Measurements from ENCODE around the gene TFPT.

The TFPT gene, protein sequence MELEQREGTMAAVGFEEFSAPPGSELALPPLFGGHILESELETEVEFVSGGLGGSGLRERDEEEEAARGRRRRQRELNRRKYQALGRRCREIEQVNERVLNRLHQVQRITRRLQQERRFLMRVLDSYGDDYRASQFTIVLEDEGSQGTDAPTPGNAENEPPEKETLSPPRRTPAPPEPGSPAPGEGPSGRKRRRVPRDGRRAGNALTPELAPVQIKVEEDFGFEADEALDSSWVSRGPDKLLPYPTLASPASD

GRCh38 chr19:54115109-54116063 is at the start of gene TFPT, which contains the start of gene PRPF31:
TFPT (minus strand) TSS chr19:54115657; CDS start chr19:54115269, 388 bp downstream.
PRPF31 (plus strand) TSS chr19:54115754; CDS start chr19:54118279, 2,525 bp downstream.
- DNase-seq, result peak; percentile 99

GRCh38 chr19:54165222-54165621 is 49.8 kb upstream of the TFPT start:
- no peak for DNase-seq

DNA sequence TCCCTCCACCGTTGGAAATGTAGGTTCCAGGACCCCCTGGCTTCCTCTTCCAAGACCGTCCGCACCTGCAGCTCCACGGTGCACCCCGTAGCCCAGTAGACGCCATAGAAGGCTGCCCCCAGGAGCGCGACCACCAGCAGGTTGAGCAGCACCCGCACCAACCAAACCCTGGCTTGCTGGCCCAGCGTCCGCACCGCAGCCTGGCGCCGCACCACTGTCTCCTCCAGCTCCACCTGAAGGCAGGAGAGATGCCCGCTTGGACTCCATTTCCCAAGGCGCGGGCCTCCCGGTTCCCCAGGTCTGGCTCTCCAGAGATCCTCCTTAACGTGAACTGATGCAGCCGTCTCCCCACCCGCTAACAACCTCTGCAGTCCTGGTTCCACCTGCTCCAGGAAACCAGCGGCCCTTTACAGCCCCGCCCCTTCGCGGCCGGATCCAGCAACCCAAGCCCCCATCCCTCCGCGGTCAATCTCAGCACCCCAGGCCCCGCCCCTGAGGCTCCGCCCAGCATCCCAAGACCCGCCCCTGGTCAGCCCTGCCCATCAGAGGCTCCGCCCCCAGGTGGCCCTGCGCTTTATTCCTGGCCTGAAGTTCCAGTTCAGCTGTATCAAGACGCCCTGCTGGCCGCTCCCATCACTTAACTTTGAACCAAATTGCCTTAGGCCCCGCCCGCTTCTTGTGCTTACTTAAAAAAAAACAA is 49.1 kb upstream of the TFPT start:
- DNase-seq, result peak; percentile 82

DNA sequence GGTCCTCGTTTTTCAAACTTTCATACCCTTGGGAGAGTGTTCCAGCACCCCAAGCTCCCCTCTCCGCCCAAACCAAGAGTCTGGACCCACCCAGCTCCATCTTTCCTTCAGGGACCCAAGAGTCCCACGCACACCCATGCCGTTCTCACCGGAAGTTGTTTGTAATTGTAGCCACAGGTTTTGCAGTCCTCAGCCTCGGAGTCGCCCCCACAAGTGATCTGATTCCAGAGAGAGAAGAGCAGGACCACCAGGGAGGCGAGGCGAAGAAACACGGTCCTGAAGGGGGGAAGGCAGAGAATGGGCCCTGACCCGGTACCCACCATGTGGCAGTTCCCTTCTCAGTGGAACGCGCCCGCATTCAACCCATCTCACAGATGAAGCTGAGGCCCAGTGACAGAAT is 47.4 kb upstream of the TFPT start:
- no peak for DNase-seq

- peak; percentile 93 for DNase-seq
Observed at GRCh38 chr19:54162241-54162805, 46.9 kb upstream of the TFPT start.

- DNase-seq, result peak; percentile 45
Observed at GRCh38 chr19:54160854-54161253, 45.4 kb upstream of the TFPT start.

GRCh38 chr19:54160182-54160811 is 44.8 kb upstream of the TFPT start:
- DNase-seq, result peak; percentile 65

GRCh38 chr19:54159352-54160181 is 44.1 kb upstream of the TFPT start, which contains the start of gene LENG1:
LENG1 (minus strand) TSS chr19:54159721; CDS start chr19:54159695, 26 bp downstream.
- DNase-seq, result peak; percentile 100

DNA sequence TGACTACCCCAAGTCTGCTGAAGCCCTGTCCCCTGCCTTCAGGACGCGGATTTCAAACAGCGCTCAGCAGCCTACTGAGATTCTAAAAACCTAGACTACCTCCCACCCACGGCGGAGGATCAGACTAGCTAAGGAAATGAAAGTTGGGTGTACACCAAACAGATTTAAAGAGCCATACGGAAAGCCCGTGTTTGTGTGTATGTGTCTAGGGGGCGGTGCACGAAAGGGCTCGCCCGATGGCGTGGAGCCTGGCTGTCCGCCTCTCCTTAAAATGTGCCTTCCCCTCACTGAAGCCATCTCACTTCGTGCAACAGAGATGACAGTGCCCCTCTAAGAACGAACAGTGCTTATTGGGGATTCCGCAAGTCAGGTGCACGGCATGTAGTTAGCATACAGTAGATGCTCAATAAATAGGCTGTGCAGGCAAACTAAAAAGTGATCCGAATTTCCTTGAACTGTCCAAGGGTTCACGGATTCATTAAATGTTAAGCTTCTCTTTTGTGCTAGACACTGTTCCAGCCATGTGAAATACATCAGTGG is 43.4 kb upstream of the TFPT start:
- DNase-seq, result peak; percentile 58

DNA sequence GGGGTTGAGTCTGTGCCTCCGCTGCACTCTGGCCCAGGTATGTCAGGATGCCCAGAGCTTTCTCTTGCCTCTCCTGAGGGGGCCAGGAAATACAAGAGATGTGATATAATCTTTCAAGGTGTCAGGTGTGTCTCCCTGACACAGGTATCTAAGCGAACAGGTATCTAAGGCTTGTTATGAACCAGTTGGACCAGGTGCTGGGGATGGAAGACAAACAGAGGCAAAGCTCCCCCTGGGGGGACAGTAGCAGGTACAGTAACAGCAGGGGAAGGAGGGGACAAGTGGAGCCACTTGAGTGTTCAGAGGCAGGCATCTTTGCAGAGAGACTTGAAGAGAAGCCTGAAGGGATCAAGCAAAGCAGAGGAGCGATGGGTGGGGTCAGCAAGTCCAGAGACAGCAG is 41.5 kb upstream of the TFPT start:
- no peak for DNase-seq

GRCh38 chr19:54156490-54156889 is 41.0 kb upstream of the TFPT start:
- no peak for DNase-seq

GRCh38 chr19:54155694-54156093 is 40.2 kb upstream of the TFPT start:
- DNase-seq, result no peak

- no peak for DNase-seq
Observed at GRCh38 chr19:54154603-54155345, 39.3 kb upstream of the TFPT start.

DNA sequence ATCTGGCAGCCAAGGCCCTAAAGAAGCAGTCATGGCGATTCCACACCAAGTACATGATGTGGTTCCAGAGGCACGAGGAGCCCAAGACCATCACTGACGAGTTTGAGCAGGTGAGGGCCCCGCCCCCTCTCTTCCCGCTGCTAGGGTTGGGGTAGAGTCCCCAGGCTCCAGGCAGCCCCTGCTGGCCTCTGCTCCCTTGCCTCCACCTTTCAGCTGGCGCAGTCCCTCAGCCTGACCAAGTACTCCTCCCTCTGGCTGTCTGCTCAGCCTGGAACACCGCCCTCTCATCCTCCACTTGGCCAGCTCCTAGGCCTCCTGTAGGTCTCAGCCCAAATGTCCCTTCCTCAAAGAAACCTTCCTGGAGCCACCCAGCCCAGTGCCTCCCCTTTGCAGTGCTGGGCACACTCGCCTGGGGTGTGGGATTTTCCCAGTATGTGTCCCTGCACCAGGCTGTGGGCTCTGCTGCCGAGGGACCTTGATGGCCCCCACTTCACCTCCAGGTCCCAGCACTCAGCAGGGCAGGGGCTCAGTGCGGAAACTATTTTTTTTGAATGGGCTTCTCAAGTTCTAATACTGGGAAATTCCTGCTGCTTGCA is 38.4 kb upstream of the TFPT start:
- no peak for DNase-seq

DNA sequence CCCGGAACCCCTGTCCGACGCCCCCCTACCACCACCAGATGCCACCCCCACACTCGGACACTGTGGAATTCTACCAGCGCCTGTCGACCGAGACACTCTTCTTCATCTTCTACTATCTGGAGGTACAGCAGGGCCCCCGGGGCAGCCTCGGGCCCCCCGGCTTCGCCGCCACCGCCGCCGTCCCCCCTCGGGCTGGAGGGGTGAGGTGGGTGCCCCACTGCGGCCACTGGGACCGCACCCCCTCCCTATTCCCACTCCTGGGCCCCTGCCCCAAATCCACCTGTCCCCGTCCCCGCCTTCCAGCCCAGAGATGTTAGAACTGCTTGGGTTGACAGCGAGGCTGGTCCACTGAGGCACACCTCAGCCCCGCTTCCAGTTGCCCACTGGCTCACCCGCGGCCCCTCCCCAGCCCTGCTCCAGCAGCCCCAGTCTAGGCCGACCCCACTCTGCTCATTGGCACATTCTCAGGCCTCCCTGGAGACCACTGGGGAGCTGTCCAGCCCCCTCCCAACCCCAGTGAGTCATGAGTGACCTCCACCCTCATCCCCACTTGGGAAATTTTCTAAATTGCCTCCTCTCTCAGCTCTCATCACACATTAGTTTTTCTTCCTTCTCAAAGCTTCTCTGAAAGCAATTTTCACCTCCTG is 37.5 kb upstream of the TFPT start:
- DNase-seq, result no peak

DNA sequence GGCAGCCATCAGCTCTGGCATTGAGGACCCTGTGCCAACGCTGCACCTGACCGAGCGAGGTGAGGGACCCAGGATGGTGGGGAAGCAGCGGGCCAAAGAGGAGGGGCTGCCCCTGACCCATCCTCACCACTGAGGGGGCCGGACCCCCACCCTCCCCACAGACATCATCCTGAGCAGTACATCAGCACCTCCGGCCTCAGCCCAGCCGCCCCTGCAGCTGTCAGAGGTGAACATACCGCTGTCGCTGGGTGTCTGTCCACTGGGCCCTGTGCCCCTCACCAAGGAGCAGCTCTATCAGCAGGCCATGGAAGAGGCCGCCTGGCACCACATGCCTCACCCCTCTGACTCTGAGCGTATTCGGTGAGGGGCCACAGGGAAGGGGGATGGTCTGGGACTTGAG is 36.8 kb upstream of the TFPT start:
- no peak for DNase-seq

DNA sequence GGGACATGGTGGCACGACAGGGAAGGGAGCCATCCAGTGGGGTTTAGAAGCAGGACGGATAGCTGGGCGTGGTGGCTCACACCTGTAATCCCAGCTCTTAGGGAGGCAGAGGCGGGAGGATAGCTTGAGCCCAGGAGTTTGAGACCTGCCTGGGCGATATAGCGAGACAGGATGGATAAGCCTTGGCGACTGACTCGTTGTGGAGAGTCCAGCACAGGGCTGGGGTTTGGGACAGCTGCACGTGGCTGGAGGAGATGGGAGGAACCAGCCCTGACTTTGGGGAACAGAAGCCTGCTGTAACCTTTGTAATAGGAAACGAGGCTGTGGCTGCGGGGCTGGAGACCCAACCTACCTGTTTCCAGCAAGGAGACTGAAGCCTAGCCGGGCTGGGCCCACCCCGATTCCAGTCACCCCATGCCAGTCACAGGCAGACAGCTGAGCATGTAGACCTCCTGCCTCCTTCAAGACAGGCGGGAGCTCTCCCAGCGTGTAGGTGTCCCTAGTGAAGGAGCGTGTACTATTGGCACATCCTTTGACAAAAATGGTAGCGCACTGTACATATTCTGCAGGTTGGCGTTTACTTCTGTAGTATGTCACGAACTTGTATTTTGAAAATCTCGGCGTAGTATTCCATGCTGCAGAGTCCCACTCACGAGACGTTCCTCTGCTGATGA is 36.0 kb upstream of the TFPT start:
- DNase-seq, result no peak

DNA sequence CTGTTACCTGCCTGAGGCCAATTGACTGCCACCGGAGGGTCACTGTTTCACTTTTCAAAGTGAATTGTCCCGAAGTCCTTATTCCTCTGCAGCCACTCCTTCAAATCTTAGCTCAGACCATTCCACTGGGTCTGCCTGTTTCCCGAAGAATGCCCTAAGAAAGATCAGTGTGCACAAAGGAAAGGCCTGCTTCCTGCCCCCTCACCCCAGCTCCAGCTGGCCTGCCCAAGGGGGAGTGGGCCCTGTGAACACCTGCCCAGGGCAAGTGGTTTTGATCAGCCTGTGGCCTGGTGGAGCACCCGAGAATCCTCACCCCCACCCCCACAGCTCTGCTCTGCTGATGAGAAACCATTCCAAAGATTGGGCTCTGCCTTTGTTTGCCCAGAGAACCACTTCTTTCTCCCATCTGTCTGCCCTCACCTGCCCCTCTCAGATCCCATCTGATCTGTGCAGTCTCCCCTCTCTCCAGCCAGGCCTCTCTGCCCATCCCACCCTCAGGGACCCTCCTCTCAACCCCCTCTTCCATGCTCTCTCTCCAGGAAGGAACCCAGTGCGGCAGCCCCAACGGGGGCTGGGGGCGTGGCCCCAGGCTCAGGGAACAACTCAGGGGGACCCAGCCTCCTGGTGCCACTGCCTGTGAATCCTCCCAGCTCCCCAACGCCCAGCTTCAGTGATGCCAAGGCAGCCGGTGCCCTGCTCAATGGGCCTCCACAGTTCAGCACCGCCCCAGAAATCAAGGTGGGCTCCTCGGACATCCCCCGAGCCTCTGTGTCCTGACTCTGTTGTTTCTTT is 33.8 kb upstream of the TFPT start:
- no peak for DNase-seq
